Parathyroid adenoma (tissue), 2 donors: ENCODE data around the gene HSD17B1.
"Not testable (repeated sequence)": the region's sequence is repeated elsewhere in the genome, so short reads cannot be mapped to it uniquely, and the experiment has no call there.

Experiments used
- H2AFZ ChIP-seq: fragments of 300-600 bp; sonication (generic); one replicate; pipeline ENCODE4 v1.7.0; 2017; ENCODE audit warnings: antibody characterized with exemption, mild to moderate bottlenecking
- H3K27ac ChIP-seq: fragments of 300-600 bp; sonication (generic); one replicate; pipeline ENCODE4 v1.7.0; 2017
- H3K27me3 ChIP-seq: fragments of 300-600 bp; sonication (generic); one replicate; pipeline ENCODE4 v1.7.0; 2017; ENCODE audit warnings: low read length; ENCODE audit not compliant: control insufficient read depth, insufficient read depth
- H3K36me3 ChIP-seq: fragments of 300-600 bp; sonication (generic); one replicate; pipeline ENCODE4 v1.7.0; 2017; ENCODE audit warnings: low read length; ENCODE audit not compliant: control insufficient read depth, insufficient read depth
- H3K4me1 ChIP-seq: fragments of 300-600 bp; sonication (generic); one replicate; pipeline ENCODE4 v1.7.0; 2017; ENCODE audit warnings: control low read depth
- H3K4me2 ChIP-seq: fragments of 300-600 bp; sonication (generic); one replicate; pipeline ENCODE4 v1.7.0; 2017; ENCODE audit warnings: low read length
- H3K4me3 ChIP-seq: fragments of 300-600 bp; sonication (generic); one replicate; pipeline ENCODE4 v1.7.0; 2017; ENCODE audit warnings: low read depth, low read length
- H3K79me2 ChIP-seq: fragments of 300-600 bp; sonication (generic); one replicate; pipeline ENCODE4 v1.7.0; 2017; ENCODE audit warnings: control low read depth
- H3K9ac ChIP-seq: fragments of 300-600 bp; sonication (generic); one replicate; pipeline ENCODE4 v1.7.0; 2017; ENCODE audit warnings: mild to moderate bottlenecking
- H3K9me3 ChIP-seq: fragments of 300-600 bp; sonication (generic); one replicate; pipeline ENCODE4 v1.7.0; 2017; ENCODE audit warnings: low read length; ENCODE audit not compliant: control insufficient read depth
- TF ChIP-seq, protein P1 (sequence below): fragments of 300-600 bp; sonication (generic); IDR thresholded peaks from one replicate; pipeline ENCODE4 v1.7.0; 2017; ENCODE audit warnings: antibody characterized with exemption, mild to moderate bottlenecking
- donor health status: primary hyperparathyroidism.

The HSD17B1 gene

DNA sequence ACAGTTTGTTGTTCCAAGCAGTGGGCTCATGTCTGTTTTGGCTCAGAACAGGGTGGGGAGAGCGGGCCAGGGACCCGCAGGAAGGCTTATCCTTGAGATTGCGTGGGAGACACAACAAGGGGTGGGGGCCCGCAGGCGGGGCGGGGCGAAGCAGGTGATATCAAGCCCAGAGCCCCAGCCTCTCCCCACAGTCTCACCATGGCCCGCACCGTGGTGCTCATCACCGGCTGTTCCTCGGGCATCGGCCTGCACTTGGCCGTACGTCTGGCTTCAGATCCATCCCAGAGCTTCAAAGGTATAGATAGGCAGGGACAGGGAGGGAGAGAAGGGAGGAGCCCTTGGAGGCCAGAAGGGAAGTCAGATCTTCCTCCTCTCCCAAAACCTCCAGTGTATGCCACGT, at the start of gene HSD17B1:
Gene HSD17B1, plus strand, starts transcription at position 188 of the 400 bp plus-strand sequence. Its CDS starts 11 bp downstream, at position 199.
- H3K27me3 ChIP-seq, H3K4me1 ChIP-seq, H3K36me3 ChIP-seq, H3K79me2 ChIP-seq, H2AFZ ChIP-seq, H3K9ac ChIP-seq, H3K9me3 ChIP-seq: not testable (repeated sequence)
- peak within 1 kb of the TSS; percentile 97 for H3K4me2 ChIP-seq
- H3K4me3 ChIP-seq: peak within 1 kb of the TSS; percentile 96
- H3K27ac ChIP-seq: peak within 1 kb of the TSS; percentile 89

- H3K4me1 ChIP-seq: no peaks in the 10 kb centered on the region
- H3K79me2 ChIP-seq: no peaks in the 10 kb centered on the region
- H3K4me2 ChIP-seq: no peak overlapping the region
- no peak overlapping the region for H3K4me3 ChIP-seq
- no peak overlapping the region for H3K27ac ChIP-seq
- TF ChIP-seq, protein P1, sequence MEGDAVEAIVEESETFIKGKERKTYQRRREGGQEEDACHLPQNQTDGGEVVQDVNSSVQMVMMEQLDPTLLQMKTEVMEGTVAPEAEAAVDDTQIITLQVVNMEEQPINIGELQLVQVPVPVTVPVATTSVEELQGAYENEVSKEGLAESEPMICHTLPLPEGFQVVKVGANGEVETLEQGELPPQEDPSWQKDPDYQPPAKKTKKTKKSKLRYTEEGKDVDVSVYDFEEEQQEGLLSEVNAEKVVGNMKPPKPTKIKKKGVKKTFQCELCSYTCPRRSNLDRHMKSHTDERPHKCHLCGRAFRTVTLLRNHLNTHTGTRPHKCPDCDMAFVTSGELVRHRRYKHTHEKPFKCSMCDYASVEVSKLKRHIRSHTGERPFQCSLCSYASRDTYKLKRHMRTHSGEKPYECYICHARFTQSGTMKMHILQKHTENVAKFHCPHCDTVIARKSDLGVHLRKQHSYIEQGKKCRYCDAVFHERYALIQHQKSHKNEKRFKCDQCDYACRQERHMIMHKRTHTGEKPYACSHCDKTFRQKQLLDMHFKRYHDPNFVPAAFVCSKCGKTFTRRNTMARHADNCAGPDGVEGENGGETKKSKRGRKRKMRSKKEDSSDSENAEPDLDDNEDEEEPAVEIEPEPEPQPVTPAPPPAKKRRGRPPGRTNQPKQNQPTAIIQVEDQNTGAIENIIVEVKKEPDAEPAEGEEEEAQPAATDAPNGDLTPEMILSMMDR: no peak
- H3K9me3 ChIP-seq: no peaks in the 10 kb centered on the region
- H2AFZ ChIP-seq: no peak overlapping the region
- no peaks in the 10 kb centered on the region for H3K27me3 ChIP-seq
- H3K9ac ChIP-seq: no peak overlapping the region
- no peaks in the 10 kb centered on the region for H3K36me3 ChIP-seq
Observed at GRCh38 chr17:42502926-42503325, 49.8 kb upstream of the HSD17B1 start.

- no peak overlapping the region for H2AFZ ChIP-seq
- H3K9ac ChIP-seq: no peak overlapping the region
- no peaks in the 10 kb centered on the region for H3K79me2 ChIP-seq
- no peaks in the 10 kb centered on the region for H3K9me3 ChIP-seq
- no peaks in the 10 kb centered on the region for H3K36me3 ChIP-seq
- H3K27me3 ChIP-seq: no peaks in the 10 kb centered on the region
- TF ChIP-seq, protein P1: no peak
- H3K27ac ChIP-seq: no peak overlapping the region
- no peak overlapping the region for H3K4me2 ChIP-seq
- H3K4me1 ChIP-seq: no peaks in the 10 kb centered on the region
- no peak overlapping the region for H3K4me3 ChIP-seq
Observed at GRCh38 chr17:42507671-42508070, 45.1 kb upstream of the HSD17B1 start.

DNA sequence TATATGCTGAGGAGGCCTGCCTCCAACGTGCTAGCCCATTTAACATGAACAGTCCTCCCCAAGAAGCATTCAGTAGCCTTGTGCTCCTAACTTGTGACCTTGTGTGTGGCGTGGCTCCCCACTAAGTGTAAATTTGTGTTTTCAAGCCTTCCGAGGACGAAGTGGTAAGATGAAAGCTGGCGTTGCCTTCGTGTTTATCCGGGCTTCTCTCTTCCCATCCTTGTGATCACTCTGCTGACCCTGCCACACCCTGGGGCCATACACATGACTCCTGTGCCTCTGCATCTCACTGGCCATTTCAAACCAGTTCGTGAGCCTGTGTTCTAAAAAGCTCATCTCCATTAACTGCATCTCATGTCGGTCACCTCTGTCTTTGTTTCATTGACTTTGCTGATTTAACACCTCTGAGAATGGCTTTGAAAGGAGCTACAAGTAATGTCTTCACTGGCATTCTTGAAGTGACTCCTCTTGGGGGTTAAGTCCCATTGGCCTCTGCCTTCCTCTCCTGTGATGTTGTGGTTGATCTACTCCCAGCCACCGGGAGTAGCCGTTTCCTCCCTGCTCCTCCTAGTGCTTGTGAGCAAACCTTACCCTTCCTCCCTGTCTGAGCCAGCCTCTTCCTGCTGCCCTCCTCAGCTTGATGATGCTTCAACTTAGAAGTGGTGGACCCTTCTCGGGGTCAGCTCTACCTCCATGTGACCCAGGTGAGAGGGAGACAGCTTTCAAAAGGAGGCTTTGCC, 44.1 kb upstream of the HSD17B1 start:
- no peak overlapping the region for H2AFZ ChIP-seq
- no peaks in the 10 kb centered on the region for H3K27me3 ChIP-seq
- H3K27ac ChIP-seq: no peak overlapping the region
- H3K4me1 ChIP-seq: no peaks in the 10 kb centered on the region
- H3K4me2 ChIP-seq: no peak overlapping the region
- H3K4me3 ChIP-seq: no peak overlapping the region
- TF ChIP-seq, protein P1: no peak
- no peaks in the 10 kb centered on the region for H3K9me3 ChIP-seq
- no peak overlapping the region for H3K9ac ChIP-seq
- no peaks in the 10 kb centered on the region for H3K36me3 ChIP-seq
- no peaks in the 10 kb centered on the region for H3K79me2 ChIP-seq

DNA sequence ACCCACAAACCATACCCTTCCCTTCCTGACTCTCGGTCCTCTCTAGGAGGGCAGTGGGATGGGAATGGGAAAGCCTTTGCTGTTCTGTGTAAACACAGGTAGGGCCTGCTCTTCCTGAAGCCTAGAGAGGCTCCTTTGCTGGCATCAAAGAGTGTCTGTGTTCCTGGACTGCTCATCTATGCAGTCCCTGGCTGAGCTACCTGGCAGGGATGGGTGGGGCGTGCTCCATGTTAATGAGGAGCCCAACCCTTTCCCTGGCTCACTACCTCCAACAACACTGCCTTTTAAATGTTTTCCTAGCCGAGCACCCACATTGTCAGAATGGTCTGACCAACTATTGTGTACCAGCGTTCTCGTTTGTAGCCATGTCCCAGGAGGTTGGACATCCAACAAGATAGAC, 43.3 kb upstream of the HSD17B1 start:
- Histone ChIP-seq H3K4me1 (no peaks in the 10 kb centered on the region), H2AFZ (no peak overlapping the region), H3K4me3 (no peak overlapping the region), H3K9me3 (no peaks in the 10 kb centered on the region), H3K79me2 (no peaks in the 10 kb centered on the region), H3K9ac (no peak overlapping the region), H3K4me2 (no peak overlapping the region), H3K27me3 (no peaks in the 10 kb centered on the region), H3K36me3 (no peaks in the 10 kb centered on the region), H3K27ac (no peak overlapping the region)
- TF ChIP-seq, protein P1: no peak
